ENCODE results near the gene SGSM2.

Gene SGSM2

DNA sequence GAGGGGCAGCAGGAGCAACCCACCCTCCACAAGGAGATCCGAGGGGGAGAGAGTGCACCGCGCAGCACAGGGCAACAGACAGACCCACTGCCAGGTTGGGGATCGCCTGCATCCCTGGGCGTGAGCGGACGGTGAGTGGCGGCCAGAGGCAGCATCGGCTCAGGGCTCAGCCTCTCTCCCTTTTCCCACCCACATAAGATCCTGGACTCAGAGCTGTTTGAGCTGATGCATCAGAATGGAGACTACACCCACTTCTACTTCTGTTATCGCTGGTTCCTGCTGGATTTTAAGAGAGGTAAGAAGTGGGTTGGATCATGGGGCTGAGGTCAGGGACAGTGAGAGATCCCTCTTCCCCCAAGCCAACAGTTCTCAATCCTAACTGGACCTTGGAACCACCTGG, 40.4 kb downstream of the SGSM2 start:
- ATAC-seq: no peak

DNA sequence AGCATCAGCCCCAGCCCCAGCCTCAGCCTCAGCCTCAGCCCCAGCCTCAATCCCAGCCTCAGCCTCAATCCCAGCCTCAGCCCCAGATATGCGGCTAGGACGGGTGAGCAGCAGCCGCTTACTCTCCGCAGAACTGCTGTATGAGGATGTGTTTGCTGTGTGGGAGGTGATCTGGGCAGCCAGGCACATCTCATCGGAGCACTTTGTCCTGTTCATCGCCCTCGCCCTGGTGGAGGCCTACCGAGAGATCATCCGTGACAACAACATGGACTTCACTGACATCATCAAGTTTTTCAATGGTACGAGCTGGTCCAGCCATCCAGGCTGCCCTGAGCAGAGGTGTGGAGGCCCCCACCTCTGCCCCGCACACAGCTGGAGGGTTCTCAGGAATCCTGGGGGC, 41.6 kb downstream of the SGSM2 start:
- TF ChIP-seq ISL1 (CRISPR knock-in tag; IDR thresholded peaks at IDR 0.05) (no peak), ZC3H10 (CRISPR knock-in tag; IDR thresholded peaks at IDR 0.05) (no peak), ZNF70 (CRISPR knock-in tag; IDR thresholded peaks at IDR 0.05) (no peak), OSR1 (CRISPR knock-in tag; IDR thresholded peaks at IDR 0.05) (no peak), TCF4 (CRISPR knock-in tag; IDR thresholded peaks at IDR 0.05; ENCODE audit: borderline replicate concordance) (no peak), CSDC2 (CRISPR knock-in tag; IDR thresholded peaks at IDR 0.05) (no peak), PPARA (CRISPR knock-in tag; IDR thresholded peaks at IDR 0.05; ENCODE audit: borderline replicate concordance) (no peak)
- TF ChIP-seq, protein P1, sequence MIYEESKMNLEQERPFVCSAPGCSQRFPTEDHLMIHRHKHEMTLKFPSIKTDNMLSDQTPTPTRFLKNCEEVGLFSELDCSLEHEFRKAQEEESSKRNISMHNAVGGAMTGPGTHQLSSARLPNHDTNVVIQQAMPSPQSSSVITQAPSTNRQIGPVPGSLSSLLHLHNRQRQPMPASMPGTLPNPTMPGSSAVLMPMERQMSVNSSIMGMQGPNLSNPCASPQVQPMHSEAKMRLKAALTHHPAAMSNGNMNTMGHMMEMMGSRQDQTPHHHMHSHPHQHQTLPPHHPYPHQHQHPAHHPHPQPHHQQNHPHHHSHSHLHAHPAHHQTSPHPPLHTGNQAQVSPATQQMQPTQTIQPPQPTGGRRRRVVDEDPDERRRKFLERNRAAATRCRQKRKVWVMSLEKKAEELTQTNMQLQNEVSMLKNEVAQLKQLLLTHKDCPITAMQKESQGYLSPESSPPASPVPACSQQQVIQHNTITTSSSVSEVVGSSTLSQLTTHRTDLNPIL (CRISPR knock-in tag; IDR thresholded peaks at IDR 0.05; ENCODE audit: low read depth): no peak
- ATAC-seq: no peak

More for the DNA sequence above, 40.4 kb downstream of the SGSM2 start:
- TF ChIP-seq ZNF8 (CRISPR knock-in tag; IDR thresholded peaks at IDR 0.05) (no peak), ARNTL (CRISPR knock-in tag; IDR thresholded peaks at IDR 0.05; ENCODE audit: borderline replicate concordance, low read depth) (no peak)
- TF ChIP-seq, protein P2, sequence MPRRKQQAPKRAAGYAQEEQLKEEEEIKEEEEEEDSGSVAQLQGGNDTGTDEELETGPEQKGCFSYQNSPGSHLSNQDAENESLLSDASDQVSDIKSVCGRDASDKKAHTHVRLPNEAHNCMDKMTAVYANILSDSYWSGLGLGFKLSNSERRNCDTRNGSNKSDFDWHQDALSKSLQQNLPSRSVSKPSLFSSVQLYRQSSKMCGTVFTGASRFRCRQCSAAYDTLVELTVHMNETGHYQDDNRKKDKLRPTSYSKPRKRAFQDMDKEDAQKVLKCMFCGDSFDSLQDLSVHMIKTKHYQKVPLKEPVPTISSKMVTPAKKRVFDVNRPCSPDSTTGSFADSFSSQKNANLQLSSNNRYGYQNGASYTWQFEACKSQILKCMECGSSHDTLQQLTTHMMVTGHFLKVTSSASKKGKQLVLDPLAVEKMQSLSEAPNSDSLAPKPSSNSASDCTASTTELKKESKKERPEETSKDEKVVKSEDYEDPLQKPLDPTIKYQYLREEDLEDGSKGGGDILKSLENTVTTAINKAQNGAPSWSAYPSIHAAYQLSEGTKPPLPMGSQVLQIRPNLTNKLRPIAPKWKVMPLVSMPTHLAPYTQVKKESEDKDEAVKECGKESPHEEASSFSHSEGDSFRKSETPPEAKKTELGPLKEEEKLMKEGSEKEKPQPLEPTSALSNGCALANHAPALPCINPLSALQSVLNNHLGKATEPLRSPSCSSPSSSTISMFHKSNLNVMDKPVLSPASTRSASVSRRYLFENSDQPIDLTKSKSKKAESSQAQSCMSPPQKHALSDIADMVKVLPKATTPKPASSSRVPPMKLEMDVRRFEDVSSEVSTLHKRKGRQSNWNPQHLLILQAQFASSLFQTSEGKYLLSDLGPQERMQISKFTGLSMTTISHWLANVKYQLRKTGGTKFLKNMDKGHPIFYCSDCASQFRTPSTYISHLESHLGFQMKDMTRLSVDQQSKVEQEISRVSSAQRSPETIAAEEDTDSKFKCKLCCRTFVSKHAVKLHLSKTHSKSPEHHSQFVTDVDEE (CRISPR knock-in tag; IDR thresholded peaks at IDR 0.05): no peak

DNA sequence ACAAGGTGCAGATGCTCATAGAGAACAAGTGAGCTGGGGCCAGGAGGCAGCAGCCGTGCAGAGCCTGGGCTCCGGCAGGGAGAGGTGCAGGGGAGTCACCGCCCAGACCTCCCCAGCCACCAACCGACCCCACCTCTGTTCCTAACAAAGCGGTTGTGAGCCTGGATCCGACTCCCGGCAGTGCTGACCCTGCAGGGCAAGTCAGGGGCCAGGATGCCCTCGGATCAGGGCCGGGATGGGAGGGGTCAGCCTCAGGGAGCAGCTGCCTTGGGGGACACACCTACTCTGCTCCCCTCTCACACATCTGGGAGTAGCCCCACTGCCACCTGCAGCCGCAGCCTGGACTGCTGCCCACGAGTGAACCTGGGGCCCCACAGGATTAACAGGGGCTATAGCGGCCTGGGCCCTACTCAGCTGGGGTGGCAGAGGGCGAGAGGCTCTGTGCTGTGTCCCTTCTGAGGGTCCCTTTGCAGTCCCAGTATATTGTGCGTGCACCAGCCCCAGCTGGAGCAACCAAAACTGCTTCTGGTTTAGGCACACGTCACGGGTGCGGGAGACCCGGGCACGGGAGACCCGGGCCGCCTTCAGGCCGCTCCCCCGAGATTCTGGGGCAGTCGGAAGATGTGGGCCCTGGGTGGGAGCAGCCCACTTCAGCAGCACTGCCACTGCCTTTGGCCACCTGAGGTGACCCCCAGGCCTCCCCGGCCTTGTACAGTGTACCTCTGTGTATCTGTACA, 42.4 kb downstream of the SGSM2 start:
- TF ChIP-seq SNAI2 (CRISPR knock-in tag; IDR thresholded peaks at IDR 0.05) (no peak), PPARA (CRISPR knock-in tag; IDR thresholded peaks at IDR 0.05; ENCODE audit: borderline replicate concordance) (no peak), ZC3H10 (CRISPR knock-in tag; IDR thresholded peaks at IDR 0.05) (no peak), ARNTL (CRISPR knock-in tag; IDR thresholded peaks at IDR 0.05; ENCODE audit: borderline replicate concordance, low read depth) (no peak), TOX (CRISPR knock-in tag; IDR thresholded peaks at IDR 0.05; ENCODE audit: borderline replicate concordance) (no peak), BACH2 (CRISPR knock-in tag; IDR thresholded peaks at IDR 0.05; ENCODE audit: borderline replicate concordance) (no peak), ISL1 (CRISPR knock-in tag; IDR thresholded peaks at IDR 0.05) (no peak), ZNF8 (CRISPR knock-in tag; IDR thresholded peaks at IDR 0.05) (no peak), RARB (CRISPR knock-in tag; IDR thresholded peaks at IDR 0.05) (no peak), ZNF70 (CRISPR knock-in tag; IDR thresholded peaks at IDR 0.05) (no peak), ESRRG (CRISPR knock-in tag; IDR thresholded peaks at IDR 0.05) (no peak), ZNF565 (CRISPR knock-in tag; conservative IDR thresholded peaks at IDR 0.05; ENCODE audit: low read depth) (no peak)
- TF ChIP-seq, protein P2 (CRISPR knock-in tag; IDR thresholded peaks at IDR 0.05): no peak
- TF ChIP-seq, protein P1 (CRISPR knock-in tag; IDR thresholded peaks at IDR 0.05; ENCODE audit: low read depth): no peak
- TF ChIP-seq, protein P3, sequence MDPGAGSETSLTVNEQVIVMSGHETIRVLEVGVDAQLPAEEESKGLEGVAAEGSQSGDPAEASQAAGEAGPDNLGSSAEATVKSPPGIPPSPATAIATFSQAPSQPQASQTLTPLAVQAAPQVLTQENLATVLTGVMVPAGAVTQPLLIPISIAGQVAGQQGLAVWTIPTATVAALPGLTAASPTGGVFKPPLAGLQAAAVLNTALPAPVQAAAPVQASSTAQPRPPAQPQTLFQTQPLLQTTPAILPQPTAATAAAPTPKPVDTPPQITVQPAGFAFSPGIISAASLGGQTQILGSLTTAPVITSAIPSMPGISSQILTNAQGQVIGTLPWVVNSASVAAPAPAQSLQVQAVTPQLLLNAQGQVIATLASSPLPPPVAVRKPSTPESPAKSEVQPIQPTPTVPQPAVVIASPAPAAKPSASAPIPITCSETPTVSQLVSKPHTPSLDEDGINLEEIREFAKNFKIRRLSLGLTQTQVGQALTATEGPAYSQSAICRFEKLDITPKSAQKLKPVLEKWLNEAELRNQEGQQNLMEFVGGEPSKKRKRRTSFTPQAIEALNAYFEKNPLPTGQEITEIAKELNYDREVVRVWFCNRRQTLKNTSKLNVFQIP (CRISPR knock-in tag; IDR thresholded peaks at IDR 0.05; ENCODE audit: borderline replicate concordance, low read depth): no peak
- TF ChIP-seq, protein P4, sequence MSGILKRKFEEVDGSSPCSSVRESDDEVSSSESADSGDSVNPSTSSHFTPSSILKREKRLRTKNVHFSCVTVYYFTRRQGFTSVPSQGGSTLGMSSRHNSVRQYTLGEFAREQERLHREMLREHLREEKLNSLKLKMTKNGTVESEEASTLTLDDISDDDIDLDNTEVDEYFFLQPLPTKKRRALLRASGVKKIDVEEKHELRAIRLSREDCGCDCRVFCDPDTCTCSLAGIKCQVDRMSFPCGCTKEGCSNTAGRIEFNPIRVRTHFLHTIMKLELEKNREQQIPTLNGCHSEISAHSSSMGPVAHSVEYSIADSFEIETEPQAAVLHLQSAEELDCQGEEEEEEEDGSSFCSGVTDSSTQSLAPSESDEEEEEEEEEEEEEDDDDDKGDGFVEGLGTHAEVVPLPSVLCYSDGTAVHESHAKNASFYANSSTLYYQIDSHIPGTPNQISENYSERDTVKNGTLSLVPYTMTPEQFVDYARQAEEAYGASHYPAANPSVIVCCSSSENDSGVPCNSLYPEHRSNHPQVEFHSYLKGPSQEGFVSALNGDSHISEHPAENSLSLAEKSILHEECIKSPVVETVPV (CRISPR knock-in tag; IDR thresholded peaks at IDR 0.05): no peak
- no peak for ATAC-seq
